Measurements from ENCODE around the gene AACS. TPM values are rescaled to one million over a fixed set of nuclear protein-coding genes. Genes with fewer than 3 reads are reported as not detected.

AACS gene
- total RNA-seq, 1 experiment from 2014 or later: 46.8 TPM

DNA sequence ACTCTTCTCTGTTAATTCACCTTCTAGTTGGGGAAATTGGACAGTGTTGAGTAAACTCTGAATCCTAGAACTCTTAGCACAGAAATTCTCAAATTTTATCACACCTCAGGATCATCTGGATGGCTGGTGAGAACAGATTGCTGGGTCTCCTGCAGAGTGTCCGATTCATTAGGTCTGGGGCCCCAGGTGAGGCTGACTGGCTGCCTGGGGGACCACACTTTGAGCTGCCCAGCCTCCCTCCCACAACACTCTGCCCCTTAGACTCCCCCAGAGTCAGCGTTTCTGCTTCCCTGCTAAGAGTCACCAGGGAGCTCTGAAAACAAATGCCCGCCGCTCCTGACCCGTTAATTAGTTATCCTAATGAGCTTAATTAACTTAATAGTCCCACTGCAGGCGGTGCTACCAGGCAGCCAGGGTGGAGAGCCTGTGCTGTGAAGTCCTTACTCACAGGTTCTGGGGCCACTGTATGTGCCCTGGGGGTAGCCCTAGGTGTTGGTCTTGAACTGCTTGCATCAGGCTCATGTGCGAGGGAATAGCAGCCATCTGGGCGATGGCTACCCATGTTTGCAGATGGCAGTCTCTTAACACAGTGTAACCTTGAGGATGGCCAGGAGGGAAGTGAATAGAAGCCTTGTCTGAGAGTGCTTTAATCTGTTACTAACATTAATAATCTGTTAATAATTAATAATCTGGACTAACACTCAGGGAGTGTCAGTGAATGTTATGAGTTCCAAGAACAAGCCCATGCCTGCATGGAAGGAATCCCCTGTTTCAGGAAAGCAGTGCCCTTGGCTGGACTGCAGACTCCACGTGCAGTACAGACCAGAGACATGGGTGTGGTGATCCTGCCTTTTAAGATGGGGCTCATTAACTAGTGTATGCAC lies 35.6 kb downstream of the AACS start:
- intact Hi-C loops (cut with micrococcal nuclease; ENCODE audit: unreplicated experiment): no loop called here
- H4K20me1 ChIP-seq (ENCODE audit: insufficient read depth): no peaks in the 10 kb centered on the region
- no peak overlapping the region for H2AFZ ChIP-seq
- no peaks in the 10 kb centered on the region for H3K9me3 ChIP-seq (ENCODE audit: insufficient read depth, low read depth)
- CTCF ChIA-PET: no interaction called here
- no peaks in the 10 kb centered on the region for H3F3A ChIP-seq (ENCODE audit: insufficient read depth, low read depth)
- H3K79me2 ChIP-seq (ENCODE audit: low read depth): no peaks in the 10 kb centered on the region
- no peaks in the 10 kb centered on the region for H3K9me2 ChIP-seq (ENCODE audit: insufficient read depth)
- DNase-seq: no peak
- H3K4me2 ChIP-seq: no peak overlapping the region
- TF ChIP-seq CTCF (conservative IDR thresholded peaks at IDR 0.05): no peak
- no peak for TF ChIP-seq EZH2 (IDR thresholded peaks at IDR 0.05; ENCODE audit: low read depth)
- no peak overlapping the region for H3K4me3 ChIP-seq
- H3K27ac ChIP-seq: no peak overlapping the region
- no peaks in the 10 kb centered on the region for H3K4me1 ChIP-seq (replicated peaks; ENCODE audit: insufficient read depth)
- POLR2A ChIA-PET (ENCODE audit: unreplicated experiment): no interaction called here
- H3K27me3 ChIP-seq (ENCODE audit: insufficient read depth, low read depth): no peaks in the 10 kb centered on the region
- no TSS peak for BruUV-seq (replicated peaks)
- peaks cover 6% of the 10 kb centered on the region; the same call in 1 of the 2 replicates for H3K36me3 ChIP-seq (ENCODE audit: low read depth)

DNA sequence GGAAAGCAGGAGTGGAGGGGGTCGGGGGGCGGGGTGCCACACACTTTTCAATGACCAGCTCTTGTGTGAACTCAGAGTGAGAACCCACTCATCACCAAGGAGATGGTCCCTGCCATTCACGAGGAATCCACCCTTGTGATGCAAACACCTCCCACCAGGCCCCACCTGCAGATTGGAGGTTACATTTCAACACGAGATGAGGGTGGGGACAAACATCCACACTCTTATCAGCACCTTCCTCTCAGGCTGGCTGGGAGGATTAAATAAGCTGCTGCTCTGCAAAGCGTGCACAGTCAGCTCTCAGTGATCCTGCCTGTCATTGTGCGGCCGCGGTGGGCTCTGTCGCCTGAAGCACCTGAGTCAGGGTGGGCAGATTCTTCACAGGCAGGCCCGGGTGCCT lies 39.7 kb downstream of the AACS start:
- BruUV-seq (replicated peaks): no TSS peak
- no peak overlapping the region for H2AFZ ChIP-seq
- H3K4me1 ChIP-seq (replicated peaks; ENCODE audit: insufficient read depth): no peaks in the 10 kb centered on the region
- no peaks in the 10 kb centered on the region for H3K79me2 ChIP-seq (ENCODE audit: low read depth)
- H4K20me1 ChIP-seq (ENCODE audit: insufficient read depth): no peaks in the 10 kb centered on the region
- intact Hi-C loops (cut with micrococcal nuclease; ENCODE audit: unreplicated experiment): no loop called here
- CTCF ChIA-PET: no interaction called here
- H3K9me2 ChIP-seq (ENCODE audit: insufficient read depth): no peaks in the 10 kb centered on the region
- H3K4me3 ChIP-seq: no peak overlapping the region
- H3F3A ChIP-seq (ENCODE audit: insufficient read depth, low read depth): no peaks in the 10 kb centered on the region
- H3K27ac ChIP-seq: no peak overlapping the region
- peaks cover 6% of the 10 kb centered on the region; the same call in 1 of the 2 replicates for H3K36me3 ChIP-seq (ENCODE audit: low read depth)
- POLR2A ChIA-PET (ENCODE audit: unreplicated experiment): no interaction called here
- no peak overlapping the region for H3K4me2 ChIP-seq
- H3K27me3 ChIP-seq (ENCODE audit: insufficient read depth, low read depth): no peaks in the 10 kb centered on the region
- no peak for DNase-seq
- H3K9me3 ChIP-seq (ENCODE audit: insufficient read depth, low read depth): no peaks in the 10 kb centered on the region
- TF ChIP-seq EZH2 (IDR thresholded peaks at IDR 0.05; ENCODE audit: low read depth) (no peak), CTCF (conservative IDR thresholded peaks at IDR 0.05) (no peak)

DNA sequence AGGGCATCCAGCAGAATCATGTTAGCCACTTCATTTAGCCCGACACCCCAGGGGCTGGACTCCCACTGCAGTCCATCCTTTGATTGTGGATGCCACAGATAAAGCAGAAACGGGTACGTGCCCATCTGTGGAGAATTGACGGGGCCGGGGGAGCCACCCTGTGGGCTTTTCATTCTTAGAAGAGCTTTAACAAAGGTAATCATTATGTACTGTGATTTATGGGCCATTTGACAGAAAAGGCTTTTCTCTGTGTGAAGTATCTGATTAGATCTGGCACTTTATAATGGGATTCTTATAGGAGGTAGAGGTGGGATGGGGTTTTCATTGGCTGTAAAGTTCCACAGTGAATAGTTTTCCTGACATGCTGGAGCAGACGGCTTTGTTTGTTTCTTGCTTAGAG lies 40.4 kb downstream of the AACS start:
- BruUV-seq (replicated peaks): no TSS peak
- no peak overlapping the region for H2AFZ ChIP-seq
- H4K20me1 ChIP-seq (ENCODE audit: insufficient read depth): no peaks in the 10 kb centered on the region
- TF ChIP-seq EZH2 (IDR thresholded peaks at IDR 0.05; ENCODE audit: low read depth) (no peak), CTCF (conservative IDR thresholded peaks at IDR 0.05) (no peak)
- CTCF ChIA-PET: no interaction called here
- no peaks in the 10 kb centered on the region for H3K4me1 ChIP-seq (replicated peaks; ENCODE audit: insufficient read depth)
- intact Hi-C loops (cut with micrococcal nuclease; ENCODE audit: unreplicated experiment): no loop called here
- no peak overlapping the region for H3K27ac ChIP-seq
- no peaks in the 10 kb centered on the region for H3K27me3 ChIP-seq (ENCODE audit: insufficient read depth, low read depth)
- H3F3A ChIP-seq (ENCODE audit: insufficient read depth, low read depth): no peaks in the 10 kb centered on the region
- no peaks in the 10 kb centered on the region for H3K79me2 ChIP-seq (ENCODE audit: low read depth)
- H3K4me3 ChIP-seq: no peak overlapping the region
- peaks cover 6% of the 10 kb centered on the region; the same call in 1 of the 2 replicates for H3K36me3 ChIP-seq (ENCODE audit: low read depth)
- POLR2A ChIA-PET (ENCODE audit: unreplicated experiment): no interaction called here
- H3K9me2 ChIP-seq (ENCODE audit: insufficient read depth): no peaks in the 10 kb centered on the region
- no peak for DNase-seq
- H3K4me2 ChIP-seq: no peak overlapping the region
- H3K9me3 ChIP-seq (ENCODE audit: insufficient read depth, low read depth): no peaks in the 10 kb centered on the region
